GM21367 (cell line): Measurements from ENCODE around the gene ECPAS.
"Not testable (repeated sequence)": the region's sequence is repeated elsewhere in the genome, so short reads cannot be mapped to it uniquely, and the experiment has no call there.

Source experiments
- ATAC-seq: cut with Tn5 transposase; IDR thresholded peaks from one replicate; pipeline ENCODE4 v1.9.1; 2021; ENCODE audit not compliant: unreplicated experiment

The ECPAS gene

DNA sequence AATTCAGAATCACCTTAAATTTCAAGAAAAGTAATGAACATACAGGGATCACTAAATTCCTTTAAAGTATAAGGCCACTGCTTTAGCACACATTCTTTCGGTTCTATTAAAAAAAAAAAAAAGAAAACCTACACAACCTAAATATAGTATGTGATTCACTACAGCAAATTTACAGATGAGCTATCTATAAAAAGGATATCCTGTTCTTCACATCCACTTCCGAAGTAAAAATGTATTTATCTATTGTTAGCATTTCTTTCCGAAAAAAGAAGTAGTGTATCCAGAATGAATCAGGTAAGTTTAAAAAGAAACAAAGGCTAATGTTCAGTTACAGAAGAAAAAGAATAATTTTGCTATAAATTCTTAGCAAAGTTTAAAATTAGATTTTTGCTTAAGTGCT, 70.2 kb downstream of the ECPAS start:
- no peak for ATAC-seq

DNA sequence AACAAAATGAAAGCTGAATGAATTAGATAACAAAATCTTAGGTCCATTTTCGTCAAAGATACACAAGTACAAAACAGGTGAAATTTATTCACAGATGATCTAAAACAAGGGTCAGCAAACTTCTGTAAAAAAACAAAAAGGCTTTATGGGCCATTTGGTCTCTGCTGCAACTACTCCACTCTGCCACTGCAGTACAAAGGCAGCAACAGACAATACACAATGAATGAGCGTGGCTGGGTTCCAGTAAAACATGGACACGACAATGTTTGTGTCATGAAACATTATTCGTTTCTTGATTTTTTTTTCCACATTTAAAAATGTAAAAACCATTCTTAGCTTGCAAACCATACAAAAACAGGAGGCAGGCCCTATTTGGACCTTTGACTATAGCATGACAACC, 71.9 kb downstream of the ECPAS start:
- ATAC-seq, result no peak

DNA sequence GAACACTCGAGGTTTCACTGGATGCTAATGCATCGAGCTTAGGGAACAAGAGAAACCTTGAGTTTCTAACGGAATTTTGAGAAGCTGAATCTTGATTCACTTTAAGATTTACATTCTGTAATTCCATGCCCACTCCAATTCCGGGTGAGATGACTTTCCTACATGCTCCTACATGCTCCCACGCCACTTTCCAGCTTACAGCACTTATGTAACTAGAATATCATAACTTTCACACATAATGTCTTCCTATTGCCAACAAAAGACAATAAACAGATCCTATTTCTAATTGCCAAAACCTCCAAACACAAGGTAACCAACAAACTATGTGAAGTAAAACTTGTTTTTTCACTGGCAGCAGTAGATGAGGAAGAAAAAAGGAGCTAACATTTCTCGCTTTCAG, 72.9 kb downstream of the ECPAS start:
- ATAC-seq, result no peak

DNA sequence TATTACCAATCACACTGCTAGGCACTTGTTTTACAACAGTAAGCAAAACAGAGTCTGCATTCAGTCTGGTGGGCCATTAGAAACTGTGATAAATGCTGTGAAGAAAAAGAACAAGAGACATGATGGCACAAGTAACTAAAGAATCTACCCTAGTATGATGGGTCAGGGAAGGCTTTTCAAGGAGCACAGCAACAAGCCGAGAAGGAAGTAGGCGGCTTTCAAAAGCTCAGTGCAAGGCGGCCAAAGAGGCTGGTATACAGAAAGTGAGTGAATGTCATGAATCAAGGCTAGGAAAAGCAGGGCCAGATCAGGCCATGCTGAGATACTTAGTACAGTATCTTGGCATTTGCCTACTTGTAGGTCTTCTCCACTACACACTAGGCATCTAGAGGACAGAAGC, 76.4 kb downstream of the ECPAS start:
- ATAC-seq, result no peak

DNA sequence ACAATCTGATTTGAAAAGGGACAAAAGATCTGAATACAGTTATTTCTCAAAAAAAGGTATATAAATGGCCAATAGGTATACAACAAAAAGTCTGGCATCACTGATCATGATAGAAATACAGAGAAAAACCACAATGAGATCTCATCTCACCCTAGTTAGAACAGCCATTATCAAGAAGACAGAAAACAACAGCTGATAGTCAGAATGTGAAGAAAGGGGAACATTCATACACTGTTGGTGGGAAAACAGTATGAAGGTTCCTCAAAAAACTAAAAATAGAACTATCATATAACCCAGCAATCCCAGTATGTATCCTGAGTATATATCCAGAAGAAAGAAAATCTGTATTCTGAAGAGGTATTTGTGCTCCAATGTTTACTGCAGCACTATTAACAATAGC, 78.5 kb downstream of the ECPAS start:
- ATAC-seq, result no peak

DNA sequence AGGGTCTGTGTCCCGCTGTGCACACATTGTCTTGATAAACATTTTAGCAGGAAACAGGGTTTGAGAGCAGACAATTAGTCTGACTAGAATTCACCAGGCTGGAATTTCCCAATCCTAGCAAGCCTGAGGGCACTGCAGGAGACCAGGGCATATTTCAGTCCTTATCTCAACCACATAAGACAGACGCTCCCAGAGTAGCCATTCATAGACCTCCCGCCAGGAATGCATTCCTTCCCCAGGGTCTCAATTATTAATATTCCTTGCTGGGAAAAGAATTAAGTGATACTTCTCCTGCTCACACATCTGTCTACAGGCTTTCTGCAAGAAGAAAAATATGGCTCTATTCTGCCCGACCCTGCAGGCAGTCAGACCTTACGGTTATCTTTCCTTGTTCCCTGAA, 82.7 kb downstream of the ECPAS start:
- not testable (repeated sequence) for ATAC-seq

DNA sequence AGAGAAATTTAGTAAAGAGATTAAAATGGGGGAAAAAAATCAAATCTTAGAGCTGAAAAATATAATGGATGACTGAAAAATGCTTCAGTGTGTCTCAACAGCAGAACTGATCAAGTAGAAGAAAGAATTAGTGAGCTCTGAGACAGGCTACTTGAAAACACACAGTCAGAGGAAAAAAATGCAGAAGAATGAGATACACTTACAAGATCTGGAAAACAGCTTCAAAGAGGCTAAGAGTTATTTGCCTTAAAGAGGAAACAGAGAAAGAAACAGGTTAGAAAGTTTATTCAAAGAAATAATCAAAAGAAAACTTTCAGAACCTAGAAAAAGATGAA, 83.7 kb downstream of the ECPAS start:
- ATAC-seq, result no peak

DNA sequence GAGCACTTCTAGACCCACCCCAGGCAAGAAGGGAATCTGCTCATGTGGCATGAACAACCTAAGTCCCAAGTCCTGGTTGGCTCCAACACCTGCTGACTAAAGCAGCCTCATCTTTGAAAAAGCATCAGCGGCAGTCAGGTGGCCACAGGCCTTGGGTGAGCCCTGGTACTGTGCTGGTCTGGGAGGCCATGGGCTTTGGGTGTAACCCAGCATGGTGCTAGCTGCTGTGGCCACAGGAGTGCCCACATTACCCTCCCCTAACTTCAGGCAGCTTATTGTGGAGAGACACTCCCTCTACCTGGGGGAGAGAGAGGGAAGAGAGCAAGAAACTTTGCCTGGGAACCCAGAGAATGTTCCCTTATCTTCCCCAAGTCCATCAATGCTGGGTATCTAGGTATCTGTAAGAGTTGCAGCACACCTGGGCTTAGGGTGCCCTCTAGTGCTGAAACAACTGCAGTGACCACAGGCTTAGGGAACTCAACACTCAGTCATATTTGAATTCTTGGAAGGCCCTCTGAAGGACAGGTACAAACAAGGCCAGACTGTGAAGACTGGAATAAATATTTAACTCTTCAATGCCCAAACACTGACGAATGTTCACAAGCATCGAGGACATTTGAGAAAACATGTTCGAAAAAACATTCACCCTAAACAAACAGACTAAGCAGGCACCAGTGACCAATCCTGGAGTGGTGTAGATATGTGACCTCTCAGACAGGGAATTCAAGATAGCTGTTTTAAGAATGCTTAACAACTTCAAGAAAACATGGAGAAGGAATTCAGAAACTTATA, 84.2 kb downstream of the ECPAS start:
- ATAC-seq, result no peak

DNA sequence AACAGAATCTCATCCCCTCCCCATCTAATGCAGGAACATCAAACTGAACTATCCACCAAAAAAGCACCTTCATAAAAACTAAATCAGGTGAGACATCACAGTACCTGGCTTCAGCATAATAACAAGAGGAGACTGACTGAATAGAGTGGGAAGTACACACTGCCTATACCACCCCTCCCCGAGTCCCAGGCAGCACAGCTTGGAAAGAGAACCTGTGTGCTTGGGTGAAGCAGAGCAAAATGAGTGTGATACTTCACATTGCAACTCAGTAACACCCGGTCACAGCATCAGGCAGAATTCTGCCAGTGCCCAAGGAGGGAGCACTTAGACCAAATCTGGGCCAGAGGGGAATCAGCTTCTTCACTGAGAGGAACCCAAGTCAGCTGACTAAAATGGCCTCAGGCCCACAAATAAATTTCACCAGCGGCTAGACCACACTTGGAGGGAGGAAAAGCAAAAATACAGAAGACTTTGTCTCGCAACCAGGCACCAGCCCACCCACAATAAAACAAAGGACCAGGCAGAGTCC, 84.9 kb downstream of the ECPAS start:
- no peak for ATAC-seq

DNA sequence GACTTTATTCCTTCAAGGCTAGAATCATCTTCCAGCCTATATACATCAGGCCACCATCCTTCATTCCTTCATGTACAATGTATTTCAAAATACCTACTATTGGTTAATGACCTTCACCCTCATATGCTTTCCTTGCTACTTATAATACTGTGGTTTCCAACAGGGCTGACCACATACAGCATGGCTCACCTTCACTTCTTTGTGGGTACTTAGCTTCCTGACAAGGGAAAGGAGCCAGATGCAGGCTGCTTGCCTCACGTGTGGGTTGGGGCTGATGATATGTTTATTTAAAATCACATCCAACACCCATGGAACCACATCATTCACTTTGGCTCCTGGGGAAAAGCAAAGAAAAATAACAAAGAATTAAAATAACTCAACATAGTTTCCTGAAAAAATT, 90.2 kb downstream of the ECPAS start:
- no peak for ATAC-seq

DNA sequence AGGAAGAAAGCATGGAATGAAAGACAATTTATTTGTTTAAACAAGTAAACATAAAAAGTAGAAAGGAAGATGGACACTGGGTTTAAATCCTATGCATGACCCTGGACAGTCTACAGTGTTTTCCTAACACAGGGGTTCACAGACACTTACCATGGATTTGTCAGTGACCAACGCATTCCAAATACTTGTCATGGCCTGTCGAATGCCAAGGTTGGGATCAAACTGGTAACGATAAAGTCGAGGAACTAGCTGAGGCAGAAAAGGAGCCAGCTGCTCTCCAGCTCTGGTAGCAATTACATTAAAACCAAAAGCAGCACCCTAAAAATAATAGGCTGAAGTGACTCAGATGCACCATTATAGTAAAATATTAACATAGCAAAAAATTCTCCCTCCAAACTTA, 94.8 kb downstream of the ECPAS start:
- no peak for ATAC-seq

DNA sequence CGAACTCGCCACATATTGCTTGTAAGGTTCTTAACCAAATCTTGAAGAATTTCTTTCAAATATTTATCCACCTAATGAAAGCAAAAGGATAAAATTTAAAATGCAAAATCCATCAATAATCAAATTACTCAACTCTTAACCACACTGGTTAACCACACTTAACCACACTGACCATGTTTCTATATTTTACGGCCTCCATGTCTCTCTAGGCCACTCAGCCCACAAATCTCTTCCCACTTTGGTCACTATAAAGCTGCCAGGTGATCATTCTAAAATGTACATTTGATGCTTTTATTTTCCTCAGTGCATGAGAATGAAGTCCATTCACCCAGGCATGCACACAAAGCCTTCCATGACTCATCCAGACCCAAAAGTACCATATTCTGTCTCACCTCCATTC, 97.8 kb downstream of the ECPAS start:
- no peak for ATAC-seq

DNA sequence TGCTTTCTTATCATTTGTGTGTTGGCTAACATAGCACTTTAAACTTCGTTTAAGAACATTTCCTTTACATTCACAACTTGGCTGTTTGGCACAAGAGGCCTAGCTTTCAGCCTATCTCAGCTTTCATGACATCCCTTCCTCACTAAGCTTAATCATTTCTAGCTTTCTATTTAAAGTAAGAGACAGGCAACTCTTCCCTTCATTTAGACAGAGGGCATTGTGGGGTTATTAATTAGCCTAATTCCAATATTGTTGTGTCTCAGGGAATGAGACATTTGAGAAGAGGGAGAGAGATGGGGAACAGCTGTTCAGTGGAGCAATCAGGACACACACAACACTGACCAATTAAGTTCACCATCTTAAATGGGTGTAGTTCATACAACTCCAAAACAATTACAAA, 103.2 kb downstream of the ECPAS start:
- ATAC-seq, result no peak

DNA sequence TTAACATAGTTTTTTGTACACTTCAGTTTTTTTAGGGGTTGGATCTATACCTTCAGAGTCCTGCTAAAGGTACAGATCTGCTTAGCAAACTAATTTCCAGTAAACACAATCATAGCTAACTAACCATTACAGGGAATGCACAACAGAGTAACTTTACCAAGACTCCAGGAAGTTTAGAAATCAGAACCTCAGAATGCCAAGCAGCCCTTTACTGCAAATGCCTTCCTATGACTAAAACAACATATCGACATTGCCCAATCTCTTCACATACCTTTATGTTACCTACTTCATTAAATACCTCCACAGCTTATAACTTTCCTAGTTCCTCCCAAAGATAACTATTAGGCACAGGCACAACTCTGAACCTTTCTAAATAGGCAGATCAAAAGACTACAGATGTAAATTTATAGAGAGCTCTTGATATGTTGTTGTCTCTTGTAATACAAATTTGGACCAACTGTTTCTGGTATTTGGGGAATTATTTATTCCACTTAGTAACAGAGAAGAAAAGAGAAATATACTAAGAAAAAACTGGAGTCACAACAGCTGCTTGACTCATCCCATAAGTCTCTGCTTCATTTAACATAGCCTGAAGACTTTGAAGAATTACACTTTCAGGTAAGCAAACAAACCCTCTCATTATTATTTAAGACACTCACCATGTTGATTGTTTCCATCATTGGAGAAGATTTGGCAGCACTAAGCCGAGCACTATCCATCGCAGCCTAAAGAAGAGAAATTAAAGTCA, 108.2 kb downstream of the ECPAS start:
- no peak for ATAC-seq

DNA sequence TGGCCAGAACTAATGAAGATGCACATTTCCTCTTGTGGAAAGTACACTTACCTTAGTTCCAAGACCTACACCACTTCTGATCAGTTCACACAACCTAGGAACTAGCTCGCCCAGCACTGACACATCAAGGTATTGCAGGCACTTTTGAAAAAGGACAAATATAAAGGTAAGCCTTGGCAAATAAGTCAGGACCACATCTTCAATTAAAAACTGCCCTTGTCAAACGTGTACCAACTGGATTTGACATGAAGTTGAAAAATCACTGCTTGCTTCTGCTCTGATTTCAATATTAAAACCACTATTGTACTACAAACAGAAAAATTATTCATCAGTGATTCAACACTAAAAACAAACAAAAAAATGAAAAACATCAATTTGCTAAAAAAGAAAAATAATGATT, 109.1 kb downstream of the ECPAS start:
- ATAC-seq, result no peak

DNA sequence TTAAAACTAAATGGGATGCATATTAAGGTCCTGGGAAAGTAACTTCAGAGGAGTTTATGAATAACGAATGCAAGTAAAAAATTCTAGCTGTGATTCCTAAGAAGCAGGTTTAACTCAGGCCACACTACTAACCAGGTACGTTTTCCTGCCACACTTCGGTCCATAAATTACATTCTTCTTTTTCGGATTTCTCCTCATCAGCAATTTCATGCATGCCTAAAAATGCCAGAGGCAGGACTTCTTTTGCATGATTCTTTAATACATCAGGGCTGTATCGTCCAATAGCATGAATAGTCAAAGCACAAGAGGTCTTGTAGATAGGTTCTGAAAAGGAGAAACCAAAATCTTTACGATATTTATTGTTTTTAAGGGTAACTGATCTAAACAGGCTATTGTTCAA, 111.9 kb downstream of the ECPAS start:
- ATAC-seq, result no peak

DNA sequence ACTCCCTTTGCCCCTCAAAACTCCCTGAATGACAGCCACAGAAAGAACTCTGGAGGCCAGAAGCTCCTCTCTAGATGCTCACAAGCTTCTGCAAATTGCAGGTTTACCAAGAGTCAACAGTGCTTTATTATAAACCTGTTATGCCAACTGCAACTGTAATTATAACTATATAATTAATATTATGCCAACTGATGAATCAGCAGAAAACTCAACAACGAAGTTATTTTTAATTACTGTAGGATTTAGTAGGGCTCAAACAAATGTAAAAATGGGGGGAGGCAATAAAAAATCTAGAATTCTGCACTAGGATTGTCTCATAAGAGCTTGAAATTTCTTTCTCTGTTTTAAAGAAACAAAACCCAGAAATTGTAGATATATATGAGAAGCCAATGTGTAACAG, 117.2 kb downstream of the ECPAS start:
- ATAC-seq, result no peak

DNA sequence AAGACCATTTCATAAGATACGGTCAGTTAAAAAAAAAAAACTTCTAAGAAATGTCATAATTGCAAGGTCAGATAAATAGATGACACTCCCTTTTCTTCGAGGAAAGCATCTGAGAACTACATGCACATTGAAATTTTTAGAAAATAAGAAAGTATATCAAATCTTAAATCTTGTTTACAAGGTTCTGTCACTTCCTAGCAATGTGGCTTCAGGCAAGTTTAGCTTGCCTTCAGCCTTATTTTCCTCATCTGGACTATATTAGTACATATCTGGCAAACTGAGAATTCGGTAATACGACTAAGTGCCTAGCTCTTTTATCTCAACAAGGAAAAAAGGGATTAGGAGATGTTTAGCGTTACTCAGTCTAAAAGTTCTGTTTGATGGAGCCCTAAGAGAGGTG, 121.7 kb downstream of the ECPAS start:
- ATAC-seq, result no peak

DNA sequence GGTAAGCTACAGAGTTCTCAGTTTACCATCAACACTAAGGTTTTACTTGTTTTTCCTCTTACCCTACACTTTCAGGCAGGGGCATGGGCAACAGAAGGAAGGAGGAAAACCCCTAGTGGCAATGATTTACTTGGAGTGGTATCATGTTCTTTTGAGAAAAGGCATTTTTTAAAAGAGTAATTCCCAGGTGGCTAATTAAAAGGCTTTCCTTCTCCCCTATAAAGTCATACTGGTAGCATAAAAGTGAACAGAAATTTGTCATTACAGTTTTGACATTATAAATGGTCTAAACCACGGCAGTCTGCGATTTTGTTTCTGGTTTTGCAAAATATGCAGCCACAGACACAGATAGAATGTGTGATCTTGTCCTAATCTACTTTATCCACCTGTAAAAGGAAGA, 123.3 kb downstream of the ECPAS start:
- ATAC-seq, result no peak

DNA sequence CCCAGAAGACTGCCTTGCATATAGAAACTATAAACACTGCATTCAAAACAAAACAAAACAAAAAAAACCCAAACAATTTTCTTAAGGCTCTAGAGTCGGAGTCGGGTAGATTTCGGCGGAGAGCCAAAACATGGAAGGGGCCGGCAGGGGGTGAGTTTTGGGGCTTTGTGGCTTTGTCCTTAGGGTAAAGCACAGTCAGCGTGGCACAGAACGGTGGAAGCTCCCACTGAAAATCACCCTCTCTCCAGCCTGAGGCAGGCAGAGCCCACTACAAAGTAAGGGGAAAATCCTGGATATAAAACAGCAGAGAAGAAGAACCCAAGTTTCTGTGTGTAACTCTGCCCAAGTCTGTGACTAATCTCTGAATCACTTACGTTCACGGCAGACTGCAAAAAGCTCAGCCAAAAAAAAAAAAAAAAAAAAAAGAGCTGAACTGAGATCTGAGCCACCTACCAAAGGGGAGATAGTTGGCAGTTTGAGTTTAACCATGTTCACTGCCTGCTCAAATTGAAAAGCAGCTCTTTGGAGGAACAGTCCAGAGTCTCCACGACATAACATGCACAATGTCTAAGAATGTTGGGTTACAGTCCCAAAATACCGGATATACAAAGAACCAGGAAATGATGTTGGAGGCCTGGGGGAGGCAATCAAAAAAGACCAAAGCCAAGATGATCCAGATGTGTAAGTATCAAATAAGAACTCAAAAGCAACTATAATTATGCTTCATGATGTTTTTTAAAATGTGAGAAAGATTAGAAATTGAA, 127.5 kb downstream of the ECPAS start:
- ATAC-seq, result no peak

DNA sequence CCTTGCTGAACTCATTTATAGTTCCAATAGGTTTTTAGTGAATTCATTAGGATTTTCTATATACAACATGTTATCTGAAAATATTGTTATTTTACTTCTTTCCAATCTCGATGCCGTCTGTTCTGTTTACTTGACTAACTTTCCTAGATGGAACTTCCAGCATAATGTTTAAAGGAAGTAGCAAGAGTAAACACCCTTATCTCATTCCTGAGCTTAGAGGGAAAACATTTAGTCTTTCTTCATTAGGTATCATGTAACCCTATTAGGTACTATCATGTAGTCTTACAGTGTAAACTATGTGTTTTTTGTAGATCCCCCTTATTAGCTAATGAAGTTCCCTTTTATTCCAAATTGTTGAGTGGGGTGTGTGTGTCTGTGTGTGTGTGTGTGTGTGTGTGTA, 131.6 kb downstream of the ECPAS start:
- no peak for ATAC-seq

DNA sequence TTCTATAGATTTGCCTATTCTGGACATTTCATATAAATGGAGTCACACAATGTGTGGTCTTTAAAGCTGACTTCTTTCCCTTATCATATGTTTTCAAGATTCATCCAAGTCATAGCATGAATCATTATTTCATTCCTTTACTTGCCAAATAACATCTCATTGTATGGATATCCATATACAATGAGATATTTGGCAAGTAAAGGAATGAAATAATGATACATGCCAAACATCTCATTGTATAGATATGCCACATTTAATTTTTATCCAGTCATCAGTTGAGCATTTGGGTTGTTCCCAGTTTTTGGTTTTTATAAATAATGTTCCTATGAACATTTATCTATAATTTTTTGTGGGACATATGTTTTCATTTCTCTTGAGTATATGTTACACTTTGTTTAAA, 133.6 kb downstream of the ECPAS start:
- no peak for ATAC-seq
